H1 (cell line): ENCODE measurements around the gene ASPRV1. TPM values are rescaled to one million over a fixed set of nuclear protein-coding genes. Genes with fewer than 3 reads are reported as not detected.

Source experiments
- CTCF ChIA-PET: fragments of 300-600 bp; sonication (Branson Sonifier 250); formaldehyde crosslinking; loops from one replicate; lab custom pipeline; 2021; ENCODE audit not compliant: partially characterized antibody; lab: Charles Lee
- POLR2A ChIA-PET: fragments of 300-600 bp; sonication (Branson Sonifier 250); formaldehyde crosslinking; loops from one replicate; lab custom pipeline; 2021; ENCODE audit warnings: inconsistent platforms; ENCODE audit not compliant: partially characterized antibody; lab: Charles Lee
- DNase-seq, 2 experiments: peaks; one replicate each; pipeline versions ENCODE4 v3.0.0 to v3.0.0-alpha.2; 2010 to 2022; ENCODE audit warnings: low spot score in 2 of 2, low read depth in 1 of 2, mixed read lengths in 1 of 2
- FAIRE-seq: peaks from 2 replicates; lab custom pipeline; 2011; peaks lifted over from hg19 to GRCh38; lab: Jason Lieb, UNC
- H2AFZ ChIP-seq: 2 replicates; pipeline ENCODE4 v1.8.1; 2012; ENCODE audit warnings: low read length, inconsistent platforms
- H2AK5ac ChIP-seq: 2 replicates; pipeline ENCODE4 v1.6.1; 2013; ENCODE audit warnings: low read depth, low read length
- H2BK120ac ChIP-seq: replicated peaks from 2 replicates; pipeline ENCODE3; 2013; ENCODE audit warnings: low read depth, low read length, inconsistent platforms
- H2BK12ac ChIP-seq: 2 replicates; pipeline ENCODE4 v1.6.1; 2013; ENCODE audit warnings: low read depth, low read length
- H2BK15ac ChIP-seq: 2 replicates; pipeline ENCODE4 v1.6.1; 2013; ENCODE audit warnings: low read length
- H2BK20ac ChIP-seq: 2 replicates; pipeline ENCODE4 v1.6.1; 2013; ENCODE audit warnings: low read length
- H2BK5ac ChIP-seq: 2 replicates; pipeline ENCODE4 v1.6.1; 2013; ENCODE audit warnings: low read depth, low read length
- H3K14ac ChIP-seq: 2 replicates; pipeline ENCODE4 v1.6.1; 2013; ENCODE audit warnings: inconsistent platforms; ENCODE audit not compliant: insufficient read length
- H3K18ac ChIP-seq: 2 replicates; pipeline ENCODE4 v1.6.1; 2013; ENCODE audit warnings: low read length; ENCODE audit errors: extremely low read depth
- H3K23ac ChIP-seq: 2 replicates; pipeline ENCODE4 v1.6.1; 2013; ENCODE audit warnings: inconsistent platforms; ENCODE audit not compliant: insufficient read length
- H3K23me2 ChIP-seq: 2 replicates; pipeline ENCODE4 v1.6.1; 2013; ENCODE audit warnings: low read depth, low read length
- H3K27ac ChIP-seq: 2 replicates; pipeline ENCODE4 v1.6.1; 2011; ENCODE audit warnings: low read depth, low read length, inconsistent platforms
- H3K27me3 ChIP-seq, 4 experiments: replicated peaks in 1 of 4; 1 replicate in 1 of 4; 2 replicates in 3 of 4; pipeline versions ENCODE4 v1.6.1 to v1.8.1; 2011 to 2013; ENCODE audit warnings: low read length in 3 of 4, mild to moderate bottlenecking in 3 of 4, inconsistent platforms in 2 of 4, mixed read lengths in 2 of 4, moderate library complexity in 1 of 4; ENCODE audit not compliant: control insufficient read depth in 3 of 4, insufficient read depth in 3 of 4; ENCODE audit errors: extremely low read depth in 1 of 4
- H3K36me3 ChIP-seq, 4 experiments: 2 replicates each; pipeline versions ENCODE4 v1.6.1 to v1.8.1; 2011 to 2013; ENCODE audit warnings: mild to moderate bottlenecking in 4 of 4, low read length in 3 of 4, moderate library complexity in 2 of 4, control low read depth in 1 of 4, inconsistent platforms in 1 of 4; ENCODE audit not compliant: insufficient read depth in 4 of 4, control insufficient read depth in 2 of 4
- H3K4ac ChIP-seq: replicated peaks from 2 replicates; pipeline ENCODE3; 2013; ENCODE audit warnings: low read length, low read depth, mixed read lengths, inconsistent platforms; ENCODE audit not compliant: insufficient read length
- H3K4me1 ChIP-seq, 4 experiments: replicated peaks in 1 of 4; 1 replicate in 1 of 4; 2 replicates in 3 of 4; pipeline versions ENCODE4 v1.6.1 to v1.8.1; 2011 to 2013; ENCODE audit warnings: low read length in 3 of 4, inconsistent platforms in 2 of 4, mixed read lengths in 1 of 4; ENCODE audit not compliant: insufficient read depth in 4 of 4, control insufficient read depth in 3 of 4
- H3K4me2 ChIP-seq, 2 experiments: 2 replicates each; pipeline versions ENCODE4 v1.6.1 to v1.8.1; 2011 to 2013; ENCODE audit warnings: low read depth in 2 of 2, low read length in 2 of 2, control low read depth in 1 of 2, inconsistent platforms in 1 of 2, mild to moderate bottlenecking in 1 of 2; ENCODE audit not compliant: insufficient read depth in 1 of 2
- H3K4me3 ChIP-seq, 4 experiments: fragments of 200-600, 300-600 bp in 1 of 4; sonication (generic), shearing (Covaris generic), sonication (Bioruptor Twin) in 1 of 4; 2 replicates each; pipeline versions ENCODE4 v1.5.1 to v1.8.1; 2011 to 2016; ENCODE audit warnings: low read length in 4 of 4, low read depth in 3 of 4, control low read depth in 2 of 4, inconsistent platforms in 2 of 4, mild to moderate bottlenecking in 2 of 4, mixed read lengths in 1 of 4, moderate library complexity in 1 of 4; ENCODE audit not compliant: insufficient read depth in 2 of 4; ENCODE audit errors: extremely low read depth in 1 of 4
- H3K56ac ChIP-seq: replicated peaks from 2 replicates; pipeline ENCODE3; 2013; ENCODE audit warnings: low read depth, mild to moderate bottlenecking, mixed read lengths, low read length, inconsistent platforms; ENCODE audit not compliant: insufficient read length
- H3K79me1 ChIP-seq: 2 replicates; pipeline ENCODE4 v1.6.1; 2013; ENCODE audit warnings: low read depth, low read length, control low read depth
- H3K79me2 ChIP-seq, 2 experiments: 2 replicates each; pipeline versions ENCODE4 v1.6.1 to v1.8.1; 2012 to 2013; ENCODE audit warnings: low read length in 2 of 2, mild to moderate bottlenecking in 2 of 2, inconsistent platforms in 1 of 2; ENCODE audit not compliant: insufficient read depth in 2 of 2, control insufficient read depth in 1 of 2
- H3K9ac ChIP-seq, 4 experiments: replicated peaks in 1 of 4; 1 replicate in 1 of 4; 2 replicates in 3 of 4; pipeline versions ENCODE4 v1.6.1 to v1.8.1; 2011 to 2013; ENCODE audit warnings: low read depth in 3 of 4, low read length in 3 of 4, control low read depth in 2 of 4, mild to moderate bottlenecking in 2 of 4, moderate library complexity in 2 of 4, inconsistent platforms in 1 of 4; ENCODE audit errors: extremely low read depth in 1 of 4
- H3K9me3 ChIP-seq, 2 experiments: 2 replicates each; pipeline versions ENCODE4 v1.6.1 to v1.8.1; 2012 to 2013; ENCODE audit warnings: mild to moderate bottlenecking in 2 of 2, moderate library complexity in 2 of 2, control low read depth in 1 of 2, inconsistent platforms in 1 of 2, low read depth in 1 of 2, low read length in 1 of 2, mixed read lengths in 1 of 2; ENCODE audit not compliant: insufficient read depth in 2 of 2
- H4K20me1 ChIP-seq, 2 experiments: replicated peaks in 1 of 2; 2 replicates each; pipeline versions ENCODE3 to v1.8.1; 2011 to 2013; ENCODE audit warnings: inconsistent platforms in 2 of 2, low read length in 2 of 2, mild to moderate bottlenecking in 1 of 2; ENCODE audit not compliant: insufficient read depth in 2 of 2, control insufficient read depth in 1 of 2
- H4K5ac ChIP-seq: 2 replicates; pipeline ENCODE4 v1.6.1; 2013; ENCODE audit warnings: low read length, low read depth, mixed read lengths, inconsistent platforms; ENCODE audit not compliant: insufficient read length
- H4K8ac ChIP-seq: 2 replicates; pipeline ENCODE4 v1.8.0; 2013; ENCODE audit warnings: mild to moderate bottlenecking, moderate library complexity, low read length, inconsistent platforms; ENCODE audit not compliant: insufficient read depth; ENCODE audit errors: extremely low read depth
- H4K91ac ChIP-seq: replicated peaks from 2 replicates; pipeline ENCODE3; 2013; ENCODE audit warnings: low read length, mixed read lengths, inconsistent platforms; ENCODE audit not compliant: insufficient read length
- CHD1 ChIP-seq: IDR thresholded peaks from 2 replicates; pipeline ENCODE4 v1.6.1; 2012; ENCODE audit warnings: low read depth, low read length, improper control_type of control experiment
- GABPA ChIP-seq: IDR thresholded peaks from 2 replicates; pipeline ENCODE4 v1.6.1; 2011; ENCODE audit warnings: mild to moderate bottlenecking, low read length, moderate library complexity, borderline replicate concordance; ENCODE audit not compliant: insufficient read depth
- HDAC6 ChIP-seq: IDR thresholded peaks from one replicate; pipeline ENCODE4 v1.7.1; 2012; ENCODE audit warnings: low read depth, mild to moderate bottlenecking, inconsistent platforms, low read length, moderate library complexity
- JUN ChIP-seq: IDR thresholded peaks from 2 replicates; pipeline ENCODE4 v1.6.1; 2011; ENCODE audit warnings: low read depth, mild to moderate bottlenecking, improper control_type of control experiment, low read length
- JUND ChIP-seq: IDR thresholded peaks from 2 replicates; pipeline ENCODE4 v1.6.1; 2011; ENCODE audit warnings: mild to moderate bottlenecking, improper control_type of control experiment, low read length
- MAFK ChIP-seq: IDR thresholded peaks from 2 replicates; pipeline ENCODE4 v1.6.1; 2012; ENCODE audit warnings: low read depth, mild to moderate bottlenecking, improper control_type of control experiment, low read length
- POU5F1 ChIP-seq: IDR thresholded peaks from 2 replicates; pipeline ENCODE4 v1.6.1; 2011; ENCODE audit warnings: low read depth, mild to moderate bottlenecking, low read length, moderate library complexity
- RAD21 ChIP-seq, 2 experiments: IDR thresholded peaks in 1 of 2; conservative IDR thresholded peaks in 1 of 2; 2 replicates each; pipeline ENCODE4 v1.6.1; 2011; ENCODE audit warnings: low read depth in 2 of 2, low read length in 2 of 2, improper control_type of control experiment in 1 of 2, inconsistent platforms in 1 of 2, mild to moderate bottlenecking in 1 of 2, moderate library complexity in 1 of 2
- RBBP5 ChIP-seq: IDR thresholded peaks from 2 replicates; pipeline ENCODE4 v1.7.1; 2012; ENCODE audit warnings: low read depth, mild to moderate bottlenecking, inconsistent platforms, low read length, moderate library complexity, borderline replicate concordance
- RNF2 ChIP-seq: fragments of 200-900, 300-1000 bp; sonication (generic); IDR thresholded peaks from 2 replicates; pipeline ENCODE4 v1.7.1; 2016; ENCODE audit warnings: borderline replicate concordance, low read depth, mild to moderate bottlenecking, antibody characterized with exemption, low read length; ENCODE audit not compliant: poor library complexity, severe bottlenecking; ENCODE audit errors: missing control alignments
- SIRT6 ChIP-seq: IDR thresholded peaks from one replicate; pipeline ENCODE4 v1.7.1; 2012; ENCODE audit warnings: low read length, inconsistent platforms
- SP4 ChIP-seq: IDR thresholded peaks from 2 replicates; pipeline ENCODE4 v1.6.1; 2012; ENCODE audit warnings: low read length, inconsistent platforms
- ZNF274 ChIP-seq: IDR thresholded peaks from 2 replicates; pipeline ENCODE4 v1.7.0; 2012; ENCODE audit warnings: low read length, borderline replicate concordance; ENCODE audit errors: extremely low read depth
- WGBS, 2 experiments: shearing (Covaris generic) in 1 of 2; methylation state at CpG; one replicate each; pipeline versions ENCODE4 v1.1.6 to v1.1.7; 2013 to 2015; ENCODE audit warnings: low lambda C conversion rate in 2 of 2, mixed read lengths in 2 of 2, inconsistent platforms in 1 of 2, low coverage in 1 of 2, missing lambda C conversion rate in 1 of 2; ENCODE audit not compliant: insufficient replicate concordance in 2 of 2, insufficient coverage in 1 of 2, insufficient read length in 1 of 2; ENCODE audit errors: extremely low coverage in 1 of 2, missing lambda C conversion rate in 1 of 2; 5-methylcytosine and 5-hydroxymethylcytosine counted together
- polyA plus RNA-seq, 7 experiments: library from polyadenylated mRNA; depleted of rRNA in 3 of 7; stranded (reverse) in 5 of 7; unstranded in 2 of 7; fragments of >200 nt in 5 of 7; fragments of 200-250 nt in 2 of 7; gene quantifications; 1 replicate in 5 of 7; 2 replicates in 1 of 7; 4 replicates in 1 of 7; pipeline versions ENCODE4 v1.2.1 to v1.2.3, GENCODE V29; 2011 to 2013; ENCODE audit warnings: missing spikeins in 2 of 7, mixed read lengths in 2 of 7
- total RNA-seq: library from RNA; stranded (reverse); fragmentation: NEBNext Ultra II Directional; extraction: Animal tissue kit (Norgen Biotek cat#: 25700); gene quantifications from 2 replicates; pipeline ENCODE4 v1.2.1, GENCODE V29; 2021

Gene ASPRV1
- total and polyA plus RNA-seq, 2 of the 8 experiments (the other 6 are each of a cell fraction or from before 2014, with no cell fraction given) = 0.59 to 0.95 TPM

DNA sequence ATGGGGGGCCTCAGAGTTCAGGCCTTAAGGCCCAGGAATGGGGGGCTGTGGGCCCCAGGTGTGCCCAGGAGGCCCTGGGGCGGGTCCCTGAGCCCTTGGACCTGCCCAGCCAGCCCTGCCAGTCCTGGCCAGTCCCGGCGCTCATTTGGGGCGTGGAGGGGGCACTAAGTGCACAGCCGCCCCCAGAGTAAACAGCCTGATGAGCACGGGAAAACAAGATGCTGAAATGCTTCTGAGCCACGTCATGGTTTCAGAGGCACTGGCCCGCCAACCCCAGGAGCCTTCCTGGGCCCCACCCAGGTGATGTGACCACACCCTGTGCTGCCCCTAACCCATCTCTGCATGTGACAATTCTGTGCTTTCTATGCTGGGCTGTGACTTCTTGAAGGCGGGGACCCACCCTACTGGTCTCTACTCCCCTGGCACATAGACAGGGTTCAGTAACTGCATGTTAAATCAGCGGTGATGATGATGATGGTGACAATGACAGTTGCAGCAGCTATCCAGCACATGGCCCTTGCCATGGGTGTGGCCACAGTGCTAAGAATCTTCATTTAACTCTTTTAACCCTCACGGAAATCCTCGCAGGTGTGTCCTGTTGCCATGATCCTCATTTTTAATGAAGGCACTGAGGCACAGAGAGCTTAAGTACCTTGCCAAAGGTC lies 28.1 kb upstream of the ASPRV1 start:
- H3K4ac ChIP-seq = no peak overlapping the region
- H3K27ac ChIP-seq = no peak overlapping the region
- H2BK15ac ChIP-seq = no peak overlapping the region
- no peak overlapping the region for H3K4me3 ChIP-seq
- peaks cover 0 to 2% (median 0%) of the 10 kb centered on the region in 4 experiments; a peak in 1 of 8 replicates for H3K36me3 ChIP-seq
- no peak overlapping the region for H3K14ac ChIP-seq
- CTCF ChIA-PET = no interaction called here
- H3K4me2 ChIP-seq = no peak overlapping the region
- 94% methylated on average over 12 of the region's 12 CpGs; no CpG with 5 or more reads in 1 of the 2 experiments for WGBS, 2 experiments
- no peak overlapping the region for H3K56ac ChIP-seq
- FAIRE-seq = no peak
- H3K4me1 ChIP-seq = peaks cover 0 to 3% (median 0%) of the 10 kb centered on the region in 4 experiments; a peak in 2 of 7 replicates
- H3K23ac ChIP-seq = no peak overlapping the region
- no peak overlapping the region for H2AFZ ChIP-seq
- no peak overlapping the region for H3K9ac ChIP-seq
- no peak overlapping the region for H2AK5ac ChIP-seq
- no peak overlapping the region for H3K18ac ChIP-seq
- no peak overlapping the region for H2BK5ac ChIP-seq
- no peak overlapping the region for H4K8ac ChIP-seq
- POLR2A ChIA-PET = interaction anchor here (0.7 to 1.7 kb wide), 2 partner anchors 22 to 75 kb away, joined by 3 read pairs; no protein-coding TSS in a partner anchor
- H2BK12ac ChIP-seq = no peak overlapping the region
- no peak overlapping the region for H2BK20ac ChIP-seq
- H3K79me2 ChIP-seq = no peaks in the 10 kb centered on the region
- H3K79me1 ChIP-seq = no peaks in the 10 kb centered on the region
- no peaks in the 10 kb centered on the region for H4K20me1 ChIP-seq
- H4K5ac ChIP-seq = no peak overlapping the region
- no peaks in the 10 kb centered on the region; a peak in 1 of 7 replicates for H3K27me3 ChIP-seq
- H3K9me3 ChIP-seq = no peaks in the 10 kb centered on the region
- no peaks in the 10 kb centered on the region for H3K23me2 ChIP-seq
- H4K91ac ChIP-seq = no peak overlapping the region
- no peak for DNase-seq
- H2BK120ac ChIP-seq = no peak overlapping the region
- TF ChIP-seq SP4 (no peak), CHD1 (no peak), RBBP5 (no peak), ZNF274 (no peak), RAD21 (IDR thresholded peaks at IDR 0.05 in 1 of 2, conservative IDR thresholded peaks at IDR 0.05 in 1 of 2; ENCODE audit: low read depth in 2 of 2, low read length in 2 of 2) (no peak), GABPA (no peak), POU5F1 (no peak), JUND (no peak), SIRT6 (no peak), HDAC6 (no peak), RNF2 (no peak), JUN (no peak), MAFK (no peak)
